Left ventricle myocardium inferior (tissue), 1 donor: ENCODE results near the gene NHLH1. TPM values are rescaled to one million over a fixed set of nuclear protein-coding genes. Genes with fewer than 3 reads are reported as not detected.
A peak's percentile ranks its signal among the peaks of the same experiment; 100 is the strongest.

Source experiments
- DNase-seq: peaks from one replicate; pipeline ENCODE4 v3.0.0-alpha.2; 2020
- H3K27ac ChIP-seq: fragments of 200-600 bp; replicated peaks from 2 replicates; pipeline ENCODE4 v1.8.0; 2021
- H3K27me3 ChIP-seq: fragments of 200-600 bp; 2 replicates; pipeline ENCODE4 v1.8.0; 2021; ENCODE audit warnings: low read depth
- H3K36me3 ChIP-seq: fragments of 200-600 bp; 2 replicates; pipeline ENCODE4 v1.8.0; 2021
- H3K4me1 ChIP-seq: fragments of 200-600 bp; 2 replicates; pipeline ENCODE4 v1.8.0; 2021
- H3K4me3 ChIP-seq: fragments of 200-600 bp; 2 replicates; pipeline ENCODE4 v1.8.0; 2021; ENCODE audit warnings: mild to moderate bottlenecking, moderate library complexity
- H3K9me3 ChIP-seq: fragments of 200-600 bp; replicated peaks from 2 replicates; pipeline ENCODE4 v1.8.0; 2021
- intact Hi-C: fragments of 100-400 bp; cut with micrococcal nuclease; formaldehyde crosslinking; loops from one replicate; pipeline ENCODE4 v1.11.0; 2022
- total RNA-seq: library from RNA; stranded (reverse); fragmentation: NEBNext Ultra II Directional; extraction: Animal tissue kit (Norgen Biotek cat#: 25700); gene quantifications from one replicate; pipeline ENCODE4 v1.2.1, GENCODE V29; 2021
- TF ChIP-seq, protein P1 (sequence below): fragments of 200-600 bp; IDR thresholded peaks from 2 replicates; pipeline ENCODE4 v1.8.0; 2021; ENCODE audit warnings: antibody characterized with exemption, mild to moderate bottlenecking, borderline replicate concordance
- donor health status: DM: no; HTN: yes; CAD: no; lungs with severe emphysema.

NHLH1 gene
- total RNA-seq, 1 donor from 2014 or later = not detected

DNA sequence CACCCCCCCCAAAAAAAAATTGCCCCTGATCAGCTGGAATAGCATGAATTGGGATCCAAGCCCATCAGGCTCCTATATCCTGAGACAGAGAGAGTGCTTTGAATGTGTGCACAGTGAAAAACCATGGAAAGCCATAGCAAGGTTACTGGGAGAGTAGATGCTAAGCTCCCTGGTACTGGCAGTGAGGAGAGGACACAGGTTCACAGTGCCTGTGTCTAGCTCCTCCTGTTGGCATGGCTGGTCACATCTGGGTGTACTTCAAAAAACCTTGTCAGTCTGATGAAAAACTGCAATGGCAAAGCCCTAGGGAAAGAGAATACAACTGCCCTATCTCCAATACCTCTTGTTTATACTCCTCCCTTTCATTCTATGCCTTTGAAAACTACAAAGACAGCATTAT, 36.8 kb upstream of the NHLH1 start:
- H3K4me1 ChIP-seq = peaks cover 10% of the 10 kb centered on the region

DNA sequence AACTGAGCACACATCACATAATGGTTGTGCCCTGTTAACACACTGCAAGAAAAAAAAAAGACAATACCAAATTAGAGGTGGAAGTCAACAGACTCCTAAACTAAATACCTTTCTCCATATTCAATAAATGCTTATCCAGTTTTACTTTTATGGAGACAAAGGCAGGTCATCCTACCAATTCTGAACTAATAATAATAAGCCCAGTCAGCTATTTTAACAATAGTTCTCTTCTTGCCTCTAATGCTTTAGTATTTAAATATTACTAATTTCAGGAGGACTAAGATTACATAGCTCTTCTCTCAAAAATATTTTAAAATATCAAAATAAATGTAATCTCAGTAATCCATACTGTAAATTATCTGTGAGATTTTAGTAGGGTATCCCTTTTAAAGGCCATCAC, 34.4 kb upstream of the NHLH1 start:
- Histone ChIP-seq H3K4me1 (no peaks in the 10 kb centered on the region), H3K36me3 (peaks cover 100% of the 10 kb centered on the region), H3K9me3 (no peaks in the 10 kb centered on the region), H3K27ac (no peak overlapping the region), H3K27me3 (no peaks in the 10 kb centered on the region), H3K4me3 (no peak overlapping the region)
- TF ChIP-seq, protein P1, sequence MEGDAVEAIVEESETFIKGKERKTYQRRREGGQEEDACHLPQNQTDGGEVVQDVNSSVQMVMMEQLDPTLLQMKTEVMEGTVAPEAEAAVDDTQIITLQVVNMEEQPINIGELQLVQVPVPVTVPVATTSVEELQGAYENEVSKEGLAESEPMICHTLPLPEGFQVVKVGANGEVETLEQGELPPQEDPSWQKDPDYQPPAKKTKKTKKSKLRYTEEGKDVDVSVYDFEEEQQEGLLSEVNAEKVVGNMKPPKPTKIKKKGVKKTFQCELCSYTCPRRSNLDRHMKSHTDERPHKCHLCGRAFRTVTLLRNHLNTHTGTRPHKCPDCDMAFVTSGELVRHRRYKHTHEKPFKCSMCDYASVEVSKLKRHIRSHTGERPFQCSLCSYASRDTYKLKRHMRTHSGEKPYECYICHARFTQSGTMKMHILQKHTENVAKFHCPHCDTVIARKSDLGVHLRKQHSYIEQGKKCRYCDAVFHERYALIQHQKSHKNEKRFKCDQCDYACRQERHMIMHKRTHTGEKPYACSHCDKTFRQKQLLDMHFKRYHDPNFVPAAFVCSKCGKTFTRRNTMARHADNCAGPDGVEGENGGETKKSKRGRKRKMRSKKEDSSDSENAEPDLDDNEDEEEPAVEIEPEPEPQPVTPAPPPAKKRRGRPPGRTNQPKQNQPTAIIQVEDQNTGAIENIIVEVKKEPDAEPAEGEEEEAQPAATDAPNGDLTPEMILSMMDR = no peak
- DNase-seq = no peak
- intact Hi-C loops = no loop called here

More for the DNA sequence above, 36.8 kb upstream of the NHLH1 start:
- DNase-seq = no peak
- no peaks in the 10 kb centered on the region for H3K27me3 ChIP-seq
- peaks cover 100% of the 10 kb centered on the region for H3K36me3 ChIP-seq
- intact Hi-C loops = no loop called here
- no peak overlapping the region for H3K4me3 ChIP-seq
- no peaks in the 10 kb centered on the region for H3K9me3 ChIP-seq
- TF ChIP-seq, protein P1 = no peak
- H3K27ac ChIP-seq = no peak overlapping the region

DNA sequence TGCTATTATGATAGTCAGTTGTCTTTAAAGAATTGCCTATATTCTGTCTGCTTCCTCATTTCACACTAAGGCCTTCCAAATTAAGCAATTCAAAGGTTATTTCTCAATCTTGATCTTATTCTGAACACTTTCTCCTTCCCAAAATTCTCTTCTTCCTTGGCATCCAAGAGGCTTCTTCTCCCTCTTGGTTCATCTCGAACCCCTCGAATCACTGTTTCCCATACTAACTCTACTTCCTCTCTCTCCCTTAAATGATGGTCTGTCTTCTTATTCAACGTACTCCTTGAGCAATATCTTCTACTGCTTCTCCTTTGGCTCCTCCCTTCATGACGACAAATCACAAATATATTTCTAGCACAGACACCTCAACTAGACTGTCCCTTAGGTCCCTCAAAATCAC, 28.3 kb upstream of the NHLH1 start:
- peaks cover 66% of the 10 kb centered on the region for H3K36me3 ChIP-seq
- TF ChIP-seq, protein P1 = no peak
- no peak overlapping the region for H3K27ac ChIP-seq
- no peaks in the 10 kb centered on the region for H3K9me3 ChIP-seq
- peaks cover 50% of the 10 kb centered on the region for H3K4me1 ChIP-seq
- intact Hi-C loops = no loop called here
- H3K27me3 ChIP-seq = no peaks in the 10 kb centered on the region
- no peak for DNase-seq
- no peak overlapping the region for H3K4me3 ChIP-seq

DNA sequence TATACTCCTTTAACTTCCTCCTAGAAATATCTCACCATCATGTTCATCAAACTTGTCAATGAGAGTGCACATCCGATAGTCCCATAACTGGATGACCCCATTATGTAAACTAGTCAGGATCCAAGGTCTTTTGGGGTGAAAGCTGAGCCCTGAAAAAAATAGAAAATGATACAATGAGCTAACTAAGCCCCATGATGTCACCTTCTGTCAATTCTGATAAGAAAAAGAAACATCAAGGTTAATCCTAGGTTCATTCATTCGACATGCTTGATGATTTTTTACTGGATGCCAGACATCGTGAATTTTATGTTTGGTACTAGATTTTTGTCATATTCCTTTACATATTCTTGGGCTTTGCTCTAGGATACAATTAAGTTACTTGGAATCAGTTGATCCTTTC, 26.7 kb upstream of the NHLH1 start:
- Histone ChIP-seq H3K27me3 (no peaks in the 10 kb centered on the region), H3K27ac (no peak overlapping the region), H3K4me3 (no peak overlapping the region), H3K4me1 (peaks cover 63% of the 10 kb centered on the region), H3K36me3 (peaks cover 52% of the 10 kb centered on the region), H3K9me3 (no peaks in the 10 kb centered on the region)
- DNase-seq = no peak
- intact Hi-C loops = no loop called here
- TF ChIP-seq, protein P1 = no peak

DNA sequence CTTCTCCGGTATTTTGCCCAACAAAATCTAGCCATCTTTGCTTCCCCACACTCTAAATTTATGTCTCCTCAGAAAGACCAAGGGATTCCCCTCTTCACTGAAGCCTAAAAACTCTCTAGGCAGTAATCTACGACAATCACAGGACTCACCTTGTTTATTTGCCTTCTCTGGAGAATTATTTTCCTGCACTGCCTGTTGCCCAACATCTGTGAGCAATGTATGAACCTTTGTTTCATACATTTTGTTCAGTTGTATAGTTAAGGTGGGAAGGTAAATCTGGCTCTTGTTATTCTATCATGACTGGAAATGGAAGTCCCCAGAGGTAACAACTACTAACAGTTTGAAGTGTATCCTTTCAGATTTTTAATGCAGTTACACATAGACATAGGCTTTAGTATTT, 26.0 kb upstream of the NHLH1 start:
- H3K27me3 ChIP-seq = no peaks in the 10 kb centered on the region
- DNase-seq = no peak
- TF ChIP-seq, protein P1 = no peak
- H3K4me1 ChIP-seq = peaks cover 63% of the 10 kb centered on the region
- no peaks in the 10 kb centered on the region for H3K9me3 ChIP-seq
- intact Hi-C loops = no loop called here
- H3K36me3 ChIP-seq = peaks cover 46% of the 10 kb centered on the region
- peak overlapping the region; percentile 96 for H3K4me3 ChIP-seq
- no peak overlapping the region for H3K27ac ChIP-seq

DNA sequence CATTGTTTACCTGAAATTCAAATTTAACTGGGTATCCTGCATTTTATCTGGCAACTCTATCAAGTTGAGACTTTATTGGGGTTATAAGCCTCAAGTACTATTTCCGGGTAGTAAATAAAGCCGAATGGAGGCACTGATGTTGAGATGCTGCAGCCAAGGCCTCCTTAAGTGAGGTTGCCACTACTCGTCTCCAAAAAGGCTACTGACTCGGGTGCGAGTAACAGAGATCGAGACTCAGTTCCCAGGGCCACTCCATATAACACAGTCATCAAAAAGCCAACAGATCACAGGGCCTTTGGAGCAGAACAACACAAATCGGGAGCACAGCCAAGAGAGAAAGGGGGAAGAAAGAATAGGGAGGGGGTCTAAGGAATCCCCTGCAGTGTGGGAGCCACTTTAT, 24.3 kb upstream of the NHLH1 start:
- intact Hi-C loops = no loop called here
- Histone ChIP-seq H3K9me3 (no peaks in the 10 kb centered on the region), H3K27ac (peak overlapping the region; percentile 91), H3K36me3 (peaks cover 46% of the 10 kb centered on the region), H3K4me3 (peak overlapping the region; percentile 96), H3K4me1 (peaks cover 73% of the 10 kb centered on the region), H3K27me3 (no peaks in the 10 kb centered on the region)
- no peak for DNase-seq
- TF ChIP-seq, protein P1 = no peak
